RCC 7860 (cell line): ENCODE results near the gene KTI12.

Experiments
- DNase-seq: peaks from one replicate; pipeline ENCODE4 v3.0.0-alpha.2; 2015; ENCODE audit warnings: low spot score
- FAIRE-seq: peaks from 2 replicates; lab custom pipeline; 2012; peaks lifted over from hg19 to GRCh38; lab: Jason Lieb, UNC

Gene KTI12

DNA sequence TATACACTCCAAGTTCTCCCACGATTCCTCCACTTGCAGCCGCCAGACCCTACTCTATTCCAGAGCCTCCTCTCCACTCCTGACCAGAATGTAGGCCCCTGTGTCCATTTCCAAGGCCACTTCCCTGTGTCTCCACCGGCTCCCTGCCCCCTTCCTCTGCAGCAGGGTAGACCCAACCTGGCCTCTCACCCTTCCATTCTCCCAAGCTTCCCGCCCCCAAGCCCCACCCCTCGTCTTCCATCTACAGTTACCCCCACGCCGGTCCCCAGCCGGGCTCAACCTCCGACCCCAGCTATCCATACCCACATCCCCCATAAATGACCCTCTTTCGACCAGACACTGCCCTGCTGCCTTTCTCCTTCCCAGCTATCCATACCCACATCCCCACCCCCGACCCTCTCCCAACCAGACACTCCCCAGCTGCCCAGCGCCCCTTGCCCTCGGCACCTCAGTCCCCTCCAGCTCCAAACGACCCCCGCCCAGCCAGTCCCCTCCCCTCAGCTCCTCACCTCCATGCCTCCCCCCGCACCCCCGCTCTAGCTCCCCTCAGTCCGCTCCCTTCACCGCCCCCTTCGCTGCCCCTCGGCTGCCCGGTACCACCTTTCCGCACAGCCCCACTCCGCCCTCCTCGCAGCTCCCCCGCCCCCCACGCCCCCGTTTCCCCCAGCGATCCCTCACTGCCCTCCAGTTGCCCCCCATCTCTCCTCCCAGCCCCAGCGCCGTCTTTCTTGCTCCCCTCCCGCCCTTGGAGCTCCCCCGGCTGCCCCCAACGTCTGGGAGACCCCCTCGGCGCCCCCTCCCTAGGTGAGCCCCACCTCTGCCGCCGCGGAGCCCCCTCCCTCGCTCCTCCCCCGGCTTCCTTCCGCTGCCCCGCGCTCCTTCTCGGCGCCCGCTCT, 43.8 kb downstream of the KTI12 start:
- no peak for DNase-seq

GRCh38 chr1:51988254-51988653, 45.4 kb downstream of the KTI12 start:
- DNase-seq (no peak), FAIRE-seq (no peak)

More for the DNA sequence above, 43.8 kb downstream of the KTI12 start:
- no peak for FAIRE-seq

GRCh38 chr1:51986718-51987117, 46.9 kb downstream of the KTI12 start:
- FAIRE-seq (no peak), DNase-seq (no peak)

DNA sequence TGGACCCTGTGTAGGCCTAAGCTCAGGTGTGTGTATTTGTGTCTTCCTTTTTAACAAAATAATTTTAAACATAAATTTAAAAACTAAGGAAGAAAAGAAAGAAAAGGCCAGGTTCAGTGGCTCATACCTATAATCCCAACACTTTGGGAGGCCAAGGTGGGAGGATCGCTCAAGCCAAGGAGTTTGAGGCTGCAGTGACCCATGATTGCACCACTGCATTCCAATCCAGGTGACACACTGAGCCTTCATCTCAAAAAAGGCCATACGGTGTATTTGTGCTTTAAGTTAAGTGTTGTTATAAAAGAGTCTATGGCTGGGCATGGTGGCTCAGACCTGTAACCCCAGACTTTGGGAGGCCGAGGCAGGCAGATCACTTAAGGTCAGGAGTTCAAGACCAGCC, 51.4 kb downstream of the KTI12 start:
- DNase-seq, result no peak
- no peak for FAIRE-seq
